Bronchial epithelial cell (primary cell): Measurements from ENCODE around the gene SGMS1. TPM values are rescaled to one million over a fixed set of nuclear protein-coding genes. Genes with fewer than 3 reads are reported as not detected.
A peak's percentile ranks its signal among the peaks of the same experiment; 100 is the strongest.
"Not testable (repeated sequence)": the region's sequence is repeated elsewhere in the genome, so short reads cannot be mapped to it uniquely, and the experiment has no call there.

Source experiments
- DNase-seq: peaks from one replicate; pipeline ENCODE4 v3.0.0-alpha.2; 2010; ENCODE audit warnings: low read depth
- FAIRE-seq: peaks from 2 replicates; lab custom pipeline; 2011; peaks lifted over from hg19 to GRCh38; lab: Jason Lieb, UNC
- H3K27me3 ChIP-seq: 2 replicates; pipeline ENCODE4 v1.5.1; 2011; ENCODE audit warnings: low read length; ENCODE audit not compliant: control insufficient read depth, insufficient read depth
- H3K36me3 ChIP-seq: 2 replicates; pipeline ENCODE4 v1.5.1; 2011; ENCODE audit warnings: low read length; ENCODE audit not compliant: control insufficient read depth, insufficient read depth
- H3K4me3 ChIP-seq: 2 replicates; pipeline ENCODE4 v1.5.1; 2011; ENCODE audit warnings: mild to moderate bottlenecking, low read depth, low read length, control low read depth
- total RNA-seq: library from RNA; depleted of rRNA; stranded (reverse); fragments of >200 nt; gene quantifications from 2 replicates; pipeline ENCODE4 v1.2.1, GENCODE V29; 2014
- TF ChIP-seq, protein P1 (sequence below): IDR thresholded peaks from 2 replicates; pipeline ENCODE4 v1.5.1; 2011; ENCODE audit warnings: mild to moderate bottlenecking, moderate library complexity, low read length, control low read depth, inconsistent platforms; ENCODE audit not compliant: insufficient read depth, severe bottlenecking

SGMS1 gene
- total RNA-seq, 1 donor from 2014 or later, result 21.3 TPM

GRCh38 chr10:50437248-50437647 lies 186.5 kb downstream of the SGMS1 start:
- no peak overlapping the region for H3K4me3 ChIP-seq
- no peak for DNase-seq
- TF ChIP-seq, protein P1, sequence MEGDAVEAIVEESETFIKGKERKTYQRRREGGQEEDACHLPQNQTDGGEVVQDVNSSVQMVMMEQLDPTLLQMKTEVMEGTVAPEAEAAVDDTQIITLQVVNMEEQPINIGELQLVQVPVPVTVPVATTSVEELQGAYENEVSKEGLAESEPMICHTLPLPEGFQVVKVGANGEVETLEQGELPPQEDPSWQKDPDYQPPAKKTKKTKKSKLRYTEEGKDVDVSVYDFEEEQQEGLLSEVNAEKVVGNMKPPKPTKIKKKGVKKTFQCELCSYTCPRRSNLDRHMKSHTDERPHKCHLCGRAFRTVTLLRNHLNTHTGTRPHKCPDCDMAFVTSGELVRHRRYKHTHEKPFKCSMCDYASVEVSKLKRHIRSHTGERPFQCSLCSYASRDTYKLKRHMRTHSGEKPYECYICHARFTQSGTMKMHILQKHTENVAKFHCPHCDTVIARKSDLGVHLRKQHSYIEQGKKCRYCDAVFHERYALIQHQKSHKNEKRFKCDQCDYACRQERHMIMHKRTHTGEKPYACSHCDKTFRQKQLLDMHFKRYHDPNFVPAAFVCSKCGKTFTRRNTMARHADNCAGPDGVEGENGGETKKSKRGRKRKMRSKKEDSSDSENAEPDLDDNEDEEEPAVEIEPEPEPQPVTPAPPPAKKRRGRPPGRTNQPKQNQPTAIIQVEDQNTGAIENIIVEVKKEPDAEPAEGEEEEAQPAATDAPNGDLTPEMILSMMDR, result no peak
- FAIRE-seq, result no peak
- no peaks in the 10 kb centered on the region for H3K36me3 ChIP-seq
- H3K27me3 ChIP-seq, result no peaks in the 10 kb centered on the region

GRCh38 chr10:50436805-50437204 lies 187.0 kb downstream of the SGMS1 start:
- TF ChIP-seq, protein P1, result no peak
- Histone ChIP-seq H3K4me3 (no peak overlapping the region), H3K27me3 (no peaks in the 10 kb centered on the region), H3K36me3 (no peaks in the 10 kb centered on the region)
- FAIRE-seq (no peak), DNase-seq (no peak)

DNA sequence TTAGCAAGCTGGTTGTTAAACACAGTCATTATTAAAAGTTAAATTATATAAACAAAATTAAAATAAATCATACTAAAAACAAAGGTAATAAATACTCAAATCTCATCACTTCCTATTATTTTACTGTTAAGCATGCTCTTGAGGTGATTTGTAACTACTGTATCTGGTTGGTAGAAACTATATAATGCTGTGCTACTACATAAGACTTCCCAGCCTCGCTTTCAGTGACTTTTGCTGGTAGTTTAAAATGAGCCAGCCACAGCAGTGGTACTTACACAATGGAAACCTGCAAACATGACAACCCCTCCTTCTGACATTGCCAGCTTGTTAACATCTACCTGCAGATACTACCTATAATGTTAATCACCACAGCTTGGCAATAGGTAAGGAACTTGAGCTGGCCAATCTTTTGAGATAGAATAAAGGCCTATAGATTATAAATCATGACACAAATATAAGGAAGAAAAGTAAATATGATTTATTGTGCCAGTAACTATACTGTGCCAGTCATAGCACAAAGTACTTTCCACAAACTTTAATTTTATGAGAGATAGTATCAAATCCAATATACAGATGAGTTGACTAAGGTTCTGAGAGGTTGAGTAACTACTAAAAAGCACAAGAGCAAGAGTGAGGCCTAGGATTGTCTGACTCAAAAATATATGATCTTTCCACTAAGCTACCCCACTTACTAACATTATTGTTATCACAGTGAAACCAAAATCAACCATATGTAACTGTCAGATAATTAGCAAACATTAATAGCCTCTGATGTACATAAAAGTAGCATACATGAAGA lies 191.3 kb downstream of the SGMS1 start:
- TF ChIP-seq, protein P1, result no peak
- FAIRE-seq (no peak), DNase-seq (no peak)
- Histone ChIP-seq H3K27me3 (no peaks in the 10 kb centered on the region), H3K36me3 (no peaks in the 10 kb centered on the region), H3K4me3 (no peak overlapping the region)

DNA sequence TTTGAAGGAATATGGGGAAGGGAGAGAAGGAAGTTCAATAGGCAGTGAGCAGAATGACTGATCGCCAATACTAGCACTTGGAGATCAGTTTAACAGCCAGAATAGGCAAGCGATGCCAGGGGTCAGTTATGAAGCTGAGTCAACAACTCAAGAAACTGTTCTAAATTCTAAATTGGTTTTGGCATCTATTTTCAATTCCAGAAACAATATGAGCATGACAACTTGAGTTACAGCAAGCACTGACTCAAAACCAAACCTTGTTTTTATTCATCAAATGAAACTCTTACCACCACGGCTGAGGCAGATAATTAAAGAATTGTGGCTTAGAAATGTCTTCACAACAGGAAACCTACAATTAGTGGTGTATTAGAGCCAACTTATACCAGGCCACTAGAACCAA lies 192.0 kb downstream of the SGMS1 start:
- H3K4me3 ChIP-seq, result no peak overlapping the region
- FAIRE-seq (no peak), DNase-seq (no peak)
- H3K27me3 ChIP-seq, result no peaks in the 10 kb centered on the region
- TF ChIP-seq, protein P1, result no peak
- no peaks in the 10 kb centered on the region for H3K36me3 ChIP-seq

- FAIRE-seq (no peak), DNase-seq (peak; percentile 34)
- no peaks in the 10 kb centered on the region for H3K27me3 ChIP-seq
- no peaks in the 10 kb centered on the region for H3K36me3 ChIP-seq
- TF ChIP-seq, protein P1, result no peak
- H3K4me3 ChIP-seq, result no peak overlapping the region
These were observed 192.6 kb downstream of the SGMS1 start for GRCh38 chr10:50431133-50431532.

DNA sequence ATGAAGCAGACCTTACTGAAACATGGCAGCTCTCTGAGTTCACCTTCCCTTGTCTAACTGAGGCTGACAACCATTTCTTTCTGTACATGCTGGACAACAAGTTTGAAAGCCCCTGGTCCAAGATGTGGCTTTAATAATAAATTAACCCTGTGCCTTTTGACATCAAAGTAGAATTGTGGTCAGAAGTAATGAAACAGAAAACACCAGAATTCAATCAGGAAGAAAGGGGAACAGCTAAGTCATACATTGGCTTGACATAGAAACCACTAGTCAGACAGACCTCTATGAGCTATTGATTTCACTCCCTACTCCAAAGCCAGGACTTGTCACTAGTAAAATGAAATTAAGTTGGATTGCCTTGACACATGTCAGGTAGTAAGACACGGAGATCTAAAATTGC lies 197.3 kb downstream of the SGMS1 start:
- Histone ChIP-seq H3K27me3 (no peaks in the 10 kb centered on the region), H3K4me3 (no peak overlapping the region), H3K36me3 (no peaks in the 10 kb centered on the region)
- DNase-seq (no peak), FAIRE-seq (no peak)
- TF ChIP-seq, protein P1, result no peak

- not testable (repeated sequence) for DNase-seq, FAIRE-seq, H3K4me3 ChIP-seq
These were observed 198.5 kb downstream of the SGMS1 start for GRCh38 chr10:50425215-50425614.

More at GRCh38 chr10:50425215-50425614, 198.5 kb downstream of the SGMS1 start:
- not testable (repeated sequence) for H3K36me3 ChIP-seq, H3K27me3 ChIP-seq
